ENCODE measurements around the gene ARHGAP18.

The ARHGAP18 gene

GRCh38 chr6:129633529-129633928 is 76.4 kb downstream of the ARHGAP18 start:
- no peak for DNase-seq (ENCODE audit: extremely low spot score)
- TF ChIP-seq BHLHE40 (IDR thresholded peaks at IDR 0.05; ENCODE audit: borderline replicate concordance) (no peak), ELF4 (IDR thresholded peaks at IDR 0.05) (no peak), ZNF384 (IDR thresholded peaks at IDR 0.05) (no peak), CTBP1 (IDR thresholded peaks at IDR 0.05; ENCODE audit: borderline replicate concordance) (no peak), L3MBTL2 (conservative IDR thresholded peaks at IDR 0.05) (no peak), LEF1 (IDR thresholded peaks at IDR 0.05; ENCODE audit: borderline replicate concordance) (no peak)
- TF ChIP-seq, protein P1, sequence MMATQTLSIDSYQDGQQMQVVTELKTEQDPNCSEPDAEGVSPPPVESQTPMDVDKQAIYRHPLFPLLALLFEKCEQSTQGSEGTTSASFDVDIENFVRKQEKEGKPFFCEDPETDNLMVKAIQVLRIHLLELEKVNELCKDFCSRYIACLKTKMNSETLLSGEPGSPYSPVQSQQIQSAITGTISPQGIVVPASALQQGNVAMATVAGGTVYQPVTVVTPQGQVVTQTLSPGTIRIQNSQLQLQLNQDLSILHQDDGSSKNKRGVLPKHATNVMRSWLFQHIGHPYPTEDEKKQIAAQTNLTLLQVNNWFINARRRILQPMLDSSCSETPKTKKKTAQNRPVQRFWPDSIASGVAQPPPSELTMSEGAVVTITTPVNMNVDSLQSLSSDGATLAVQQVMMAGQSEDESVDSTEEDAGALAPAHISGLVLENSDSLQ (IDR thresholded peaks at IDR 0.05), result no peak
- ChIA-PET POLR2A (no interaction called here), CTCF (interaction anchor here (0.9 kb wide), 1 partner anchor 35 kb away, joined by 3 read pairs; no protein-coding TSS in a partner anchor)

DNA sequence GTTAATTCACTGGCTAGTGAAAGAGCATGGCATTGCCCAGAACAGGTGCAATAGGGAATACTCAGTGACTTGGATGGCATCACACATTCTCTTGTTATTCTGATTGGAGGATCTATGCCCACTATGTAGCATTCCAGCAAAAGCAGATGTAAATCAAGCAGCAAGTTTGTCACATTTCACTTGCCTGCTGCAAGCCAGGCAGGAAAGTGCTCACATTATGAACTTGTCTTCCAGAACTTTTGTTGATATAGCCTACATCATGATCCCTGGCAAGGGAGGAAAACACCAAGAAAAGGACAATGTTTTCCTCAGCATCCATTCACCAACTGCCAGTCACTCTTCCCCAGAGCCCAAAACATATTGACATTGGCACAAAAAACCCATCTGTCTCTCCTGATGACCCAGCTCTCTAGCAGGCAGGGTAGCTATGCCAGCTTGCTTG is 77.8 kb downstream of the ARHGAP18 start:
- POLR2A ChIA-PET, result no interaction called here
- no peak for DNase-seq (ENCODE audit: extremely low spot score)
- no peak for TF ChIP-seq NFRKB (IDR thresholded peaks at IDR 0.05)
- no peak for TF ChIP-seq FOXA1 (IDR thresholded peaks at IDR 0.05)
- no peak for TF ChIP-seq BHLHE40 (IDR thresholded peaks at IDR 0.05; ENCODE audit: borderline replicate concordance)
- TF ChIP-seq HDGF (IDR thresholded peaks at IDR 0.05; ENCODE audit: borderline replicate concordance), result no peak
- no peak for TF ChIP-seq FOXM1 (IDR thresholded peaks at IDR 0.05; ENCODE audit: borderline replicate concordance)
- no peak for TF ChIP-seq ARNT (IDR thresholded peaks at IDR 0.05)
- TF ChIP-seq L3MBTL2 (conservative IDR thresholded peaks at IDR 0.05), result no peak
- no peak for TF ChIP-seq LEF1 (IDR thresholded peaks at IDR 0.05; ENCODE audit: borderline replicate concordance)
- CTCF ChIA-PET, result interaction anchor here (0.9 kb wide), 1 partner anchor 34 kb away, joined by 3 read pairs; no protein-coding TSS in a partner anchor

DNA sequence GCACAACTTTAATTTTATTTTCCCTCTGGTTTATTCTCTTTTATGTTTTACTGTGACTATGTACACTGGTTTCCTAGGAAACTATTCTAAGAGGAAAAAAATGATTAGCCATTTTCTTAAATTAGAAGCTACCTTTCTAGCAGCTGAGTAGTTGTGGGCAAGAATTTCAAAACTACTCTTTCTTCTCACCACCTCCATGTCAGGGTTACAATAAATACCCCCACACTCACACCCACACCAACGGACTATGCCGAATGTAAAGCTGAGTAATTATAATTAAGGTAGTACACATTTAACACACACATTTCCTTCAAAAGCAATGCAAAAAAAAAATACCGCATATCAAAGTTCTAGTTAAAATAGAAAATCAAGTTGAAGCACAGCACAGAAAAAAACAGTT is 78.9 kb downstream of the ARHGAP18 start:
- no peak for DNase-seq (ENCODE audit: extremely low spot score)
- TF ChIP-seq L3MBTL2 (conservative IDR thresholded peaks at IDR 0.05) (no peak), ELF4 (IDR thresholded peaks at IDR 0.05) (no peak), CTBP1 (IDR thresholded peaks at IDR 0.05; ENCODE audit: borderline replicate concordance) (no peak), HDGF (IDR thresholded peaks at IDR 0.05; ENCODE audit: borderline replicate concordance) (no peak), FOXA1 (IDR thresholded peaks at IDR 0.05) (no peak), FOXK2 (IDR thresholded peaks at IDR 0.05) (no peak), BHLHE40 (IDR thresholded peaks at IDR 0.05; ENCODE audit: borderline replicate concordance) (no peak), NFRKB (IDR thresholded peaks at IDR 0.05) (no peak), ZNF384 (IDR thresholded peaks at IDR 0.05) (no peak), SP1 (IDR thresholded peaks at IDR 0.05) (no peak), SUZ12 (IDR thresholded peaks at IDR 0.05) (no peak), TARDBP (IDR thresholded peaks at IDR 0.05) (no peak), LEF1 (IDR thresholded peaks at IDR 0.05; ENCODE audit: borderline replicate concordance) (no peak), ARNT (IDR thresholded peaks at IDR 0.05) (no peak)
- TF ChIP-seq, protein P1 (IDR thresholded peaks at IDR 0.05), result no peak
- ChIA-PET POLR2A (no interaction called here), CTCF (no interaction called here)

DNA sequence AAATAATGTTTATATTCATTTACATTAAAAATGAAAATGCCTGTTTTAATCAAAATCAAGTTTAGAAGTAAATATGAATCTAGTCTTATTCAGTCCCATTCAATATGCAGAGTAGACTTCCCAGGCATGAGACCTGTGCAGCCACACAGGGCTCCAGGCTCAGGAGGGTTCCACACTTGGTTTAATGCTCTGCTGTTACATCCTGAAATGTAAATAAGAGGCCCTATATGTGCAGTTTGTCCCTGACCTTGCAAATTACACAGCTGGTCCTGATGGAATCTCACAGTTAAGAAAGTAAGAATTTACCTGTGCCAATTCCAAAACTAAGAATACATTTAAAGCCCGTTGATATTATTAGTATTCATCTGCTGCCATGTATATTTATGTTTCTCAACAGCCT is 79.4 kb downstream of the ARHGAP18 start:
- ChIA-PET POLR2A (no interaction called here), CTCF (no interaction called here)
- TF ChIP-seq ELF4 (IDR thresholded peaks at IDR 0.05) (no peak), FOXA1 (IDR thresholded peaks at IDR 0.05) (no peak), ARNT (IDR thresholded peaks at IDR 0.05) (no peak), LEF1 (IDR thresholded peaks at IDR 0.05; ENCODE audit: borderline replicate concordance) (no peak), SP1 (IDR thresholded peaks at IDR 0.05) (no peak), L3MBTL2 (conservative IDR thresholded peaks at IDR 0.05) (no peak), CTBP1 (IDR thresholded peaks at IDR 0.05; ENCODE audit: borderline replicate concordance) (no peak), HDGF (IDR thresholded peaks at IDR 0.05; ENCODE audit: borderline replicate concordance) (no peak), BHLHE40 (IDR thresholded peaks at IDR 0.05; ENCODE audit: borderline replicate concordance) (no peak), TARDBP (IDR thresholded peaks at IDR 0.05) (no peak), FOXK2 (IDR thresholded peaks at IDR 0.05) (no peak), NFRKB (IDR thresholded peaks at IDR 0.05) (no peak), SUZ12 (IDR thresholded peaks at IDR 0.05) (no peak)
- no peak for DNase-seq (ENCODE audit: extremely low spot score)

GRCh38 chr6:129628101-129628815 is 81.7 kb downstream of the ARHGAP18 start:
- POLR2A ChIA-PET, result no interaction called here
- TF ChIP-seq SUZ12 (IDR thresholded peaks at IDR 0.05) (no peak), ELF4 (IDR thresholded peaks at IDR 0.05) (no peak), NFRKB (IDR thresholded peaks at IDR 0.05) (no peak), ARNT (IDR thresholded peaks at IDR 0.05) (no peak), L3MBTL2 (conservative IDR thresholded peaks at IDR 0.05) (no peak), BHLHE40 (IDR thresholded peaks at IDR 0.05; ENCODE audit: borderline replicate concordance) (no peak), LEF1 (IDR thresholded peaks at IDR 0.05; ENCODE audit: borderline replicate concordance) (no peak), FOXA1 (IDR thresholded peaks at IDR 0.05) (no peak), CTBP1 (IDR thresholded peaks at IDR 0.05; ENCODE audit: borderline replicate concordance) (no peak), TARDBP (IDR thresholded peaks at IDR 0.05) (no peak), FOXK2 (IDR thresholded peaks at IDR 0.05) (no peak), HDGF (IDR thresholded peaks at IDR 0.05; ENCODE audit: borderline replicate concordance) (no peak), SP1 (IDR thresholded peaks at IDR 0.05) (no peak), FOXM1 (IDR thresholded peaks at IDR 0.05; ENCODE audit: borderline replicate concordance) (no peak), ZNF384 (IDR thresholded peaks at IDR 0.05) (no peak)
- TF ChIP-seq, protein P1 (IDR thresholded peaks at IDR 0.05), result no peak
- DNase-seq (ENCODE audit: extremely low spot score), result no peak
- CTCF ChIA-PET, result no interaction called here

- CTCF ChIA-PET, result no interaction called here
- TF ChIP-seq NFRKB (IDR thresholded peaks at IDR 0.05), result no peak
- no peak for TF ChIP-seq FOXA1 (IDR thresholded peaks at IDR 0.05)
- no peak for TF ChIP-seq FOXK2 (IDR thresholded peaks at IDR 0.05)
- no peak for TF ChIP-seq HDGF (IDR thresholded peaks at IDR 0.05; ENCODE audit: borderline replicate concordance)
- no peak for TF ChIP-seq L3MBTL2 (conservative IDR thresholded peaks at IDR 0.05)
- TF ChIP-seq BHLHE40 (IDR thresholded peaks at IDR 0.05; ENCODE audit: borderline replicate concordance), result no peak
- TF ChIP-seq ELF4 (IDR thresholded peaks at IDR 0.05), result no peak
- TF ChIP-seq SUZ12 (IDR thresholded peaks at IDR 0.05), result no peak
- no peak for TF ChIP-seq SP1 (IDR thresholded peaks at IDR 0.05)
- TF ChIP-seq ARNT (IDR thresholded peaks at IDR 0.05), result no peak
- TF ChIP-seq FOXM1 (IDR thresholded peaks at IDR 0.05; ENCODE audit: borderline replicate concordance), result no peak
- TF ChIP-seq, protein P1 (IDR thresholded peaks at IDR 0.05), result no peak
- TF ChIP-seq LEF1 (IDR thresholded peaks at IDR 0.05; ENCODE audit: borderline replicate concordance), result no peak
- no peak for TF ChIP-seq TARDBP (IDR thresholded peaks at IDR 0.05)
- DNase-seq (ENCODE audit: extremely low spot score), result no peak
- POLR2A ChIA-PET, result no interaction called here
Observed at GRCh38 chr6:129624488-129624887, 85.5 kb downstream of the ARHGAP18 start.
